ENCODE measurements around the gene AP1S1. TPM values are rescaled to one million over a fixed set of nuclear protein-coding genes. Genes with fewer than 3 reads are reported as not detected.

Gene AP1S1
- polyA plus RNA-seq, 1 donor (not counting 4 experiments of a cell fraction or from before 2014, with no cell fraction given) = 279 TPM

DNA sequence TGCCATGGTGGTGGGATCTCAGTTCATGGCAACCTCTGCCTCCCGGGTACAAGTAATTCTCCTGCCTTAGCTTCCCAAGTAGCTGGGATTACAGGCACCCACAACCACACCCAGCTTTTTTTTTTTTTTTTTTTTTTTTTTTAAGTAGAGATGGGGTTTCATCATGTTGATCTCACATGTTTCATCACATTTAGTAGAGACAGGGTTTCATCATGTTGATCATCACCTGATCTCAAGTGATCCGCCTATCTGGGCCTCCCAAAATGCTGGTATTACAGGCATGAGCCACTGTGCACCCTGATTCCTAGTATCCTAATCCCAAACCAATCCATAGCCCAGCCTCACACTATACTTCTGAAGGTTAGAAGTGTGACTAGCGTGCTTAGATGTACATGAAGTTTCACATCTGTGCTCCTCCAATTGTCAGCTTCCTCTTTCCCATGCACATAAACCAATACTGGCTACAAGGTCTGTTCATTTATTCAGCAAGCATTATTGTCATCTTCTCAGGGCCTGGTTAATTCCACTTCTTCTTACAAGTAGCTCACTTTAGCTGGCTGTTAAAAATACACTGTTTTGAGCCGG is 32.7 kb downstream of the AP1S1 start:
- no peak overlapping the region for H3K9ac ChIP-seq (ENCODE audit: control insufficient read depth, extremely low read depth, insufficient read depth, low read length)
- FAIRE-seq (no peak), DNase-seq (ENCODE audit: low read depth, low spot score) (no peak)
- H2AFZ ChIP-seq (ENCODE audit: control insufficient read depth, low read length) = no peak overlapping the region
- H3K4me3 ChIP-seq (ENCODE audit: control insufficient read depth in 2 of 3, extremely low read depth in 1 of 3, insufficient read depth in 2 of 3, low read depth in 1 of 3, low read length in 3 of 3) = no peak overlapping the region
- no peaks in the 10 kb centered on the region for H4K20me1 ChIP-seq (ENCODE audit: control insufficient read depth, extremely low read depth, insufficient read depth, low read length)
- dilution Hi-C loops (cut with MboI; ENCODE audit: extremely low pct_ligation_motif_present, low sequenced_read_pairs) = no loop called here
- no peaks in the 10 kb centered on the region for H3K9me3 ChIP-seq (ENCODE audit: control insufficient read depth, low read depth, low read length)
- H3K27me3 ChIP-seq (ENCODE audit: control insufficient read depth, extremely low read depth, insufficient read depth, low read length) = no peaks in the 10 kb centered on the region
- H3K27ac ChIP-seq (ENCODE audit: control insufficient read depth, insufficient read depth, low read length) = no peak overlapping the region
- no peaks in the 10 kb centered on the region for H3K36me3 ChIP-seq (ENCODE audit: control insufficient read depth in 2 of 2, extremely low read depth in 1 of 2, insufficient read depth in 2 of 2, low read length in 2 of 2)
- H3K4me2 ChIP-seq (ENCODE audit: control insufficient read depth, extremely low read depth, insufficient read depth, low read depth, low read length) = no peak overlapping the region
- peaks cover 2% of the 10 kb centered on the region for H3K4me1 ChIP-seq (ENCODE audit: control insufficient read depth, extremely low read depth, insufficient read depth, low read length)
- no peaks in the 10 kb centered on the region for H3K79me2 ChIP-seq (ENCODE audit: control insufficient read depth, insufficient read depth, low read length)
- TF ChIP-seq, protein P1, sequence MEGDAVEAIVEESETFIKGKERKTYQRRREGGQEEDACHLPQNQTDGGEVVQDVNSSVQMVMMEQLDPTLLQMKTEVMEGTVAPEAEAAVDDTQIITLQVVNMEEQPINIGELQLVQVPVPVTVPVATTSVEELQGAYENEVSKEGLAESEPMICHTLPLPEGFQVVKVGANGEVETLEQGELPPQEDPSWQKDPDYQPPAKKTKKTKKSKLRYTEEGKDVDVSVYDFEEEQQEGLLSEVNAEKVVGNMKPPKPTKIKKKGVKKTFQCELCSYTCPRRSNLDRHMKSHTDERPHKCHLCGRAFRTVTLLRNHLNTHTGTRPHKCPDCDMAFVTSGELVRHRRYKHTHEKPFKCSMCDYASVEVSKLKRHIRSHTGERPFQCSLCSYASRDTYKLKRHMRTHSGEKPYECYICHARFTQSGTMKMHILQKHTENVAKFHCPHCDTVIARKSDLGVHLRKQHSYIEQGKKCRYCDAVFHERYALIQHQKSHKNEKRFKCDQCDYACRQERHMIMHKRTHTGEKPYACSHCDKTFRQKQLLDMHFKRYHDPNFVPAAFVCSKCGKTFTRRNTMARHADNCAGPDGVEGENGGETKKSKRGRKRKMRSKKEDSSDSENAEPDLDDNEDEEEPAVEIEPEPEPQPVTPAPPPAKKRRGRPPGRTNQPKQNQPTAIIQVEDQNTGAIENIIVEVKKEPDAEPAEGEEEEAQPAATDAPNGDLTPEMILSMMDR (optimal IDR thresholded peaks at IDR 0.05 in 1 of 3, IDR thresholded peaks at IDR 0.05 in 1 of 3, conservative IDR thresholded peaks at IDR 0.05 in 1 of 3; ENCODE audit: extremely low read depth in 1 of 3, insufficient read depth in 2 of 3, low read length in 3 of 3) = no peak
- TF ChIP-seq EZH2 (IDR thresholded peaks at IDR 0.05; ENCODE audit: low read length) = no peak
- H3K9me1 ChIP-seq (ENCODE audit: control insufficient read depth, extremely low read depth, insufficient read depth, low read length) = no peaks in the 10 kb centered on the region

- DNase-seq (ENCODE audit: low read depth, low spot score) (no peak), FAIRE-seq (no peak)
- H3K27me3 ChIP-seq (ENCODE audit: control insufficient read depth, extremely low read depth, insufficient read depth, low read length) = no peaks in the 10 kb centered on the region
- TF ChIP-seq EZH2 (IDR thresholded peaks at IDR 0.05; ENCODE audit: low read length) = no peak
- TF ChIP-seq, protein P1 (optimal IDR thresholded peaks at IDR 0.05 in 1 of 3, IDR thresholded peaks at IDR 0.05 in 1 of 3, conservative IDR thresholded peaks at IDR 0.05 in 1 of 3; ENCODE audit: extremely low read depth in 1 of 3, insufficient read depth in 2 of 3, low read length in 3 of 3) = no peak
- H4K20me1 ChIP-seq (ENCODE audit: control insufficient read depth, extremely low read depth, insufficient read depth, low read length) = no peaks in the 10 kb centered on the region
- H3K9me1 ChIP-seq (ENCODE audit: control insufficient read depth, extremely low read depth, insufficient read depth, low read length) = no peaks in the 10 kb centered on the region
- H3K9me3 ChIP-seq (ENCODE audit: control insufficient read depth, low read depth, low read length) = no peaks in the 10 kb centered on the region
- H3K4me1 ChIP-seq (ENCODE audit: control insufficient read depth, extremely low read depth, insufficient read depth, low read length) = peaks cover 2% of the 10 kb centered on the region
- H3K4me3 ChIP-seq (ENCODE audit: control insufficient read depth in 2 of 3, extremely low read depth in 1 of 3, insufficient read depth in 2 of 3, low read depth in 1 of 3, low read length in 3 of 3) = no peak overlapping the region
- no peak overlapping the region for H2AFZ ChIP-seq (ENCODE audit: control insufficient read depth, low read length)
- H3K27ac ChIP-seq (ENCODE audit: control insufficient read depth, insufficient read depth, low read length) = no peak overlapping the region
- H3K79me2 ChIP-seq (ENCODE audit: control insufficient read depth, insufficient read depth, low read length) = no peaks in the 10 kb centered on the region
- H3K4me2 ChIP-seq (ENCODE audit: control insufficient read depth, extremely low read depth, insufficient read depth, low read depth, low read length) = no peak overlapping the region
- H3K9ac ChIP-seq (ENCODE audit: control insufficient read depth, extremely low read depth, insufficient read depth, low read length) = no peak overlapping the region
- dilution Hi-C loops (cut with MboI; ENCODE audit: extremely low pct_ligation_motif_present, low sequenced_read_pairs) = no loop called here
- no peaks in the 10 kb centered on the region for H3K36me3 ChIP-seq (ENCODE audit: control insufficient read depth in 2 of 2, extremely low read depth in 1 of 2, insufficient read depth in 2 of 2, low read length in 2 of 2)
These were observed 34.8 kb downstream of the AP1S1 start for GRCh38 chr7:101189109-101189508.

Measured in keratinocyte (primary cell).